Measurements from ENCODE around the gene PRXL2A. TPM values are rescaled to one million over a fixed set of nuclear protein-coding genes. Genes with fewer than 3 reads are reported as not detected.

The PRXL2A gene
- total and polyA plus RNA-seq, 10 donors: 12.4 to 20.7 (median 16.0) TPM

- intact Hi-C loops (cut with DNase I; ENCODE audit: low total_unique reads): no loop called here
- Histone ChIP-seq H3K4me1 (peaks cover 0 to 30% (median 18%) of the 10 kb centered on the region in 6 donors), H3K27ac (no peak overlapping the region), H3K27me3 (replicated peaks in 1 of 7) (peaks cover 0 to 23% (median 3%) of the 10 kb centered on the region in 7 donors), H3K4me3 (no peak overlapping the region), H3K36me3 (no peaks in the 10 kb centered on the region), H3K9me3 (no peaks in the 10 kb centered on the region)
- WGBS, 5 donors: 70 to 87% (median 80%) methylated on average over 4 of the region's 4 CpGs
- no peak for DNase-seq
- TF ChIP-seq POLR2AphosphoS5 (IDR thresholded peaks at IDR 0.05) (no peak), CTCF (IDR thresholded peaks at IDR 0.05 in 8 of 11, conservative IDR thresholded peaks at IDR 0.05 in 3 of 11) (no peak), POLR2A (IDR thresholded peaks at IDR 0.05) (no peak)
Measured at GRCh38 chr10:80405626-80406025, 2.7 kb upstream of the PRXL2A start.

- intact Hi-C loops (cut with DNase I; ENCODE audit: low total_unique reads): no loop called here
- peaks cover 0 to 34% (median 21%) of the 10 kb centered on the region in 6 donors for H3K4me1 ChIP-seq
- peaks cover 0 to 23% (median 3%) of the 10 kb centered on the region in 7 donors for H3K27me3 ChIP-seq (replicated peaks in 1 of 7)
- no peak for TF ChIP-seq CTCF (IDR thresholded peaks at IDR 0.05 in 8 of 11, conservative IDR thresholded peaks at IDR 0.05 in 3 of 11)
- no peak for TF ChIP-seq POLR2A (IDR thresholded peaks at IDR 0.05)
- TF ChIP-seq POLR2AphosphoS5 (IDR thresholded peaks at IDR 0.05): no peak
- WGBS, 5 donors: 58 to 80% (median 71%) methylated on average over 4 of the region's 4 CpGs
- DNase-seq: no peak
- no peaks in the 10 kb centered on the region for H3K9me3 ChIP-seq
- no peaks in the 10 kb centered on the region for H3K36me3 ChIP-seq
- no peak overlapping the region for H3K27ac ChIP-seq
- H3K4me3 ChIP-seq: no peak overlapping the region
Measured at GRCh38 chr10:80406204-80406603, 2.1 kb upstream of the PRXL2A start.

GRCh38 chr10:80407812-80408241 is 524 bp upstream of the PRXL2A start:
- intact Hi-C loops (cut with DNase I; ENCODE audit: low total_unique reads): no loop called here
- TF ChIP-seq CTCF (IDR thresholded peaks at IDR 0.05 in 8 of 11, conservative IDR thresholded peaks at IDR 0.05 in 3 of 11): no peak
- TF ChIP-seq POLR2A (IDR thresholded peaks at IDR 0.05): no peak
- no peak for TF ChIP-seq POLR2AphosphoS5 (IDR thresholded peaks at IDR 0.05)
- 6 to 30% (median 16%) methylated on average over 16 of the region's 16 CpGs for WGBS, 5 donors
- H3K36me3 ChIP-seq: no peaks in the 10 kb centered on the region
- DNase-seq: peak; percentile 80
- H3K9me3 ChIP-seq: no peaks in the 10 kb centered on the region
- H3K27ac ChIP-seq: peak overlapping the region in 4 of 8 donors; percentile 40 to 68 (median 58)
- peak overlapping the region; percentile 62 to 92 (median 76) for H3K4me3 ChIP-seq
- H3K27me3 ChIP-seq (replicated peaks in 1 of 7): peaks cover 0 to 23% (median 3%) of the 10 kb centered on the region in 7 donors
- H3K4me1 ChIP-seq: peaks cover 0 to 42% (median 23%) of the 10 kb centered on the region in 6 donors

GRCh38 chr10:80409121-80409520 is 770 bp downstream of the PRXL2A start:
- H3K27ac ChIP-seq: peak overlapping the region in 3 of 8 donors; percentile 54 to 68 (median 63)
- H3K27me3 ChIP-seq (replicated peaks in 1 of 7): peaks cover 0 to 23% (median 3%) of the 10 kb centered on the region in 7 donors
- H3K9me3 ChIP-seq: no peaks in the 10 kb centered on the region
- 39 to 50% (median 44%) methylated on average over 12 of the region's 12 CpGs for WGBS, 5 donors
- H3K36me3 ChIP-seq: no peaks in the 10 kb centered on the region
- H3K4me1 ChIP-seq: peaks cover 0 to 53% (median 23%) of the 10 kb centered on the region in 6 donors
- no peak for DNase-seq
- intact Hi-C loops (cut with DNase I; ENCODE audit: low total_unique reads): no loop called here
- peak overlapping the region in 7 of 8 donors; percentile 66 to 92 (median 79) for H3K4me3 ChIP-seq
- TF ChIP-seq POLR2AphosphoS5 (IDR thresholded peaks at IDR 0.05) (no peak), POLR2A (IDR thresholded peaks at IDR 0.05) (no peak), CTCF (IDR thresholded peaks at IDR 0.05 in 8 of 11, conservative IDR thresholded peaks at IDR 0.05 in 3 of 11) (no peak)

Data from spleen (tissue), 11 donors.